HG02798 (cell line): ENCODE measurements around the gene PXDC1.

ENCODE experiments used
- ATAC-seq: cut with Tn5 transposase; IDR thresholded peaks from one replicate; pipeline ENCODE4 v1.9.1; 2021; ENCODE audit warnings: mild to moderate bottlenecking; ENCODE audit not compliant: unreplicated experiment, poor library complexity

PXDC1 gene

GRCh38 chr6:3719462-3720308 lies 31.8 kb downstream of the PXDC1 start:
- no peak for ATAC-seq

- ATAC-seq = no peak
These were observed 33.1 kb downstream of the PXDC1 start for GRCh38 chr6:3718407-3718806.

GRCh38 chr6:3715285-3715684 lies 36.2 kb downstream of the PXDC1 start:
- ATAC-seq = no peak

- no peak for ATAC-seq
These were observed 36.7 kb downstream of the PXDC1 start for GRCh38 chr6:3714768-3715167.

- ATAC-seq = no peak
These were observed 37.4 kb downstream of the PXDC1 start for GRCh38 chr6:3714111-3714510.

- ATAC-seq = no peak
These were observed 38.5 kb downstream of the PXDC1 start for GRCh38 chr6:3712827-3713665.

- ATAC-seq = no peak
These were observed 39.7 kb downstream of the PXDC1 start for GRCh38 chr6:3711776-3712175.

GRCh38 chr6:3710403-3710802 lies 41.1 kb downstream of the PXDC1 start:
- ATAC-seq = no peak

GRCh38 chr6:3708540-3708939 lies 43.0 kb downstream of the PXDC1 start:
- ATAC-seq = no peak

GRCh38 chr6:3707751-3708412 lies 43.6 kb downstream of the PXDC1 start:
- no peak for ATAC-seq

- ATAC-seq = no peak
These were observed 44.5 kb downstream of the PXDC1 start for GRCh38 chr6:3707024-3707423.

- no peak for ATAC-seq
These were observed 45.0 kb downstream of the PXDC1 start for GRCh38 chr6:3706547-3706946.

GRCh38 chr6:3701631-3702030 lies 49.9 kb downstream of the PXDC1 start:
- ATAC-seq = no peak

- no peak for ATAC-seq
These were observed 52.3 kb downstream of the PXDC1 start for GRCh38 chr6:3699231-3699630.

GRCh38 chr6:3698021-3698420 lies 53.5 kb downstream of the PXDC1 start:
- no peak for ATAC-seq

- ATAC-seq = no peak
These were observed 53.9 kb downstream of the PXDC1 start for GRCh38 chr6:3697609-3698008.

- no peak for ATAC-seq
These were observed 54.9 kb downstream of the PXDC1 start for GRCh38 chr6:3696525-3697088.

GRCh38 chr6:3695065-3695817 lies 56.3 kb downstream of the PXDC1 start:
- no peak for ATAC-seq

- ATAC-seq = no peak
These were observed 57.7 kb downstream of the PXDC1 start for GRCh38 chr6:3693831-3694230.

GRCh38 chr6:3690506-3690905 lies 61.0 kb downstream of the PXDC1 start:
- no peak for ATAC-seq
